COLO829 (cell line): Measurements from ENCODE around the gene CDS1.
"Not testable (repeated sequence)": the region's sequence is repeated elsewhere in the genome, so short reads cannot be mapped to it uniquely, and the experiment has no call there.

ENCODE experiments used
- DNase-seq: peaks from one replicate; pipeline ENCODE4 v3.0.0; 2012; ENCODE audit warnings: low spot score

CDS1 gene

DNA sequence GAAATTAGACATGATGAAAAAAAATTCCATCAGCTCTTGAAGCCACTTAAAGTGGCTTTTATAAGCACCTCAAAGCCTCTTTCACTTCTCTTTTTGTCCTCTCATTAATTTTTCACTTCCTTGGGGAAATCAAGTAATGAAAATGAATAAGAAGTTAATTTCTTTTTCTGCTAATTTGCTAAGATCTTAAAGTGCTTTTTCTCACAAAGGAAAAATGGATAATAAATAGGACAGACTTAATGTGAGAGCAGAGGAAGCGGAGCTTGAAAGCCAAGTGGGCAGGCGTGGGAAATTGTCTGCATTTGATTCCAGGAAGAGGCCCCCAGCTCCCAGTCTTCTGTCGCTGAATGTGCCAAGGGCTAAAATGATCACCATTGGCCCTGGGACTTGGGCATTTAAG is 28.6 kb downstream of the CDS1 start:
- DNase-seq, result no peak

DNA sequence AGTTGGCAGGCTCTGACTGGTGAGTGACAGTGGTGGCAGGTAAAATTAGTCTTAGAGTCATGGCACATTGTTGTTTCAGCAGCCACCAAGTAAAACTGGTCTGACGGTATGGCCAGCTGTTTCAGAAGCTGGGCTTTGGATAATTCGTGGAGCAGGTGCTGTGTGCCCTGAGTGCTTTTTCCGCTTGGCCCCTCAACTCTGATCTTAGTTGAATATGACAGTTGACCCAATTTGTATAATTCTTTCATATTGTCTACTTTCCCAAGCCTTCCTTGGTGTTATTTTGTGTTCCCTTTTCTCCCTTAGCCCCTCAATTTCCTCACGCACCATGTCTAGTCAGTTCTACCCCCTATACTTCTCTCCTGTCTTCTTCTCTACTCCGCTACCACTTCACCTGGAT is 32.0 kb downstream of the CDS1 start:
- no peak for DNase-seq

DNA sequence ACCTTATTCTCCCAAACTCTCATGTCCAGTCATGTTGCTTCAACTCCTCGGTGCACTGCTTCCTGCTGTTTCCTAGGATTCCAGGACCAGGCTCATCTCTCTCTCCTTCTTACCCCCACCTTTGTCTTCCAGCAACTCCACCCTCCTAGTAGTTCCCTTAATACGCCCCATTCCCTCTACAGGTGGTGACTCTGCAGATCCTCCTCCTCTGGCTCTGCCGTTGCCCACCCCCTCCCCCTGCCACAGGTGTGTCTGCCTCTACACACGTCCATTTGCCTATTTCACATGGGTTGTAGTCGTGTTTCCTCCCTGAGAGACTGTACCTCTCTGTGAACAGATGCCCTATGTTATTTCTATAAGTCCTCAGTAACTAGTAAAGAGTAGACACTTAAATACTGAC is 32.4 kb downstream of the CDS1 start:
- no peak for DNase-seq

DNA sequence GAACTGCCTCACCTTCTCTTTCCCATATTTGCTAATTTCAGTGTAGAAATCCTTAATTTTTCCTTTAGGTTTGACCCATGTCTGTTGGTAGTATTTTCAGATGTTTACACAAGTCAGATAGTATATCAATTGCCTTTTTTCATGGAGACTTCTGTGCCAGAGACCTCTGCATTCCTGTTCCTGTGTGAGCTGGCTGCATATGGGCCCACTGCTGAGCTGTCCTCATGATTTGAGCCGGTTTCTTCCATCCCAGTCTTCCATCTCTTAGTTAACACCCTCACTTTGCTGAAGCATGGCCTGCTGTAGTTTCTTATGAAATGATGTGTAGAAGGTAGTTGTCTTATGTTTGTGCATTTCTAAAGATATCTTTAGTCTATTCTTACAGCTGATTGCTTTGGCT is 40.0 kb downstream of the CDS1 start:
- no peak for DNase-seq

DNA sequence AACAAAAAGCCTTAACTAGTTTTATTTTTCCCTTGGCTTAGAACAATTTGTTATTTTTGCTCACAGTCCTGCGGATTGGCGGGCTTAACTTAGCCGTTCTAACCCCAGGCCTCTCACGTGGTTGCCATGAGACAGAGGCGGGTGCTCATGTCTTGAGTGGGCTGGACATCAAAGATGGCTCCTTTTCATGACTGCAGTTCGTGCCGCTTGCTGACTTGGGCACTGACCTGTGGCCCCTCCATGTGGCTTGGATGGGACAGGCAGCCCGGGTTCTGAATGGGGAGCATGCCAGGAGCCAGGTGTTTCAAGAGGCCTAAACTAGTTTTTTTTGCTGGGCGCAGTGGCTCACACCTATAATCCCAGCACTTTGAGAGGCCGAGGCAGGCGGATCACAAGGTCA is 40.7 kb downstream of the CDS1 start:
- no peak for DNase-seq

DNA sequence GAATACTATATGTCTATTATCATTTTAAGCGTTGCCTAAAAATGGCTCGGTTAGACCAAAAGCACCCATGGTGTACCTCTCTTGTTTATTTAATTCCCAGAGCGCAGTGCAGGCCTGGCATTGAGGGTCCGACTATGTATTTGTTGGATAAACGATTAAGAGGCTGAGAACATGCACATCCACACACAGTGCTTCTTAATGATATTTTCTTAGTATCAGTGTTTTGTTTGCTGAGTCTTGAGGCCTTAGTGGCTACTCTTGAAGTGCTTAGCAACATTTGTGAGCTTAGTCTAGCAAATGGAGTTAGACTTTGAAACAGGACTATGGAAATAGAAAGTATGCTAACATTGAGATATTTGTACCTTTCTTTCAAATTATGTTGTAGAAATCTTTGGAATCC is 43.7 kb downstream of the CDS1 start:
- DNase-seq, result no peak

DNA sequence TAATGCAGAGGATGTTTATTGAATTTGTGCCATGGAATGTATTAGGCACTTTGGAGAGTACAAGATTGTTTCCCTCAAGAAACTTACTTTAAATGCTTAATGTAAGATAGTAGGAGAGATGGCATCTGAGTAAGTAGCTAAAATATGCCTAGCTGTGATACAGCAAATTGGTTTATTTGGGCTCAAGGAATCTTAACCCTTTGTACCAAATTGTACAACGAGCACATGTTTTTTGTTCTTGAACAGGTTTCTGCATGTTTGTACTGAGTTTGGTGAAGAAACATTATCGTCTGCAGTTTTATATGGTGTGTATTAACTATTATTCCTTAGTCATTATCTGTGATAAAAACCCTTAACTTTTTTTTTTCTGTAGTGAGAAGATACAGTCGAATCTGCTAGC is 48.6 kb downstream of the CDS1 start:
- no peak for DNase-seq

DNA sequence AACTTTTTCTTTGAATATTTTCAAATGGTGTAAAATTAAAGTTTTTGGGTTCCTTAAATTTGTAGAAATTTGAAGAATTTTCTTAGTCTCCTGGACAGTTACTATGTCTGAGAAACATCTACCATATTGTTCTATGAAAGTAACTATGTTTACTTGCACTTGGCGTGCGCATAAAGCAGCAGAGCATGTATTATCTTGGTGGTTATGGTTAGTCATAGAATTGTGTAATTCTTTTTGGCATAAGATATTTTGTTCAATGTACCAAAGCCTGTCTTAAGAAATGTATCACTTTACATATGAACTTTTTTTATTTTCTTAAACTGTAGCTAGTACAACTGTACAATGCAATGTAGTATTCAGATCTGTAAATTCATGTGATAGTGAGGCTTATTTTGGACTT is 49.2 kb downstream of the CDS1 start:
- DNase-seq, result no peak

DNA sequence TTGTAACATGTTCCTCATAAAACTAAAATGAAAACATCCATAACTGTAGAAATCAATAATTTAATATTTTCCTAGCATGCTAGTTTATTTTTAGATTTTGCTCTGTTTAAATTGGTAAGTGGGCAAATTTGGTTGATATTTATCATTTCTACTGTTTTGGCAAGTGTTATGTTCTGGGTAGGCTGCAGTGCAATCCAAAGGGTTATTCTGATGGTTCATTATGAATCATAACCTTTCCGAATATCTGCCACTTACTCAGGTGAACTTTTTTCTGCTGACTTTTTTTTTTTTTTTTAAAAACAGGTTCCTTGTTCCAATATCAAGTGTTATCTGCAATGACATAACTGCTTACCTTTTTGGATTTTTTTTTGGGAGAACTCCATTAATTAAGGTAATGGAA is 52.0 kb downstream of the CDS1 start:
- DNase-seq, result no peak

DNA sequence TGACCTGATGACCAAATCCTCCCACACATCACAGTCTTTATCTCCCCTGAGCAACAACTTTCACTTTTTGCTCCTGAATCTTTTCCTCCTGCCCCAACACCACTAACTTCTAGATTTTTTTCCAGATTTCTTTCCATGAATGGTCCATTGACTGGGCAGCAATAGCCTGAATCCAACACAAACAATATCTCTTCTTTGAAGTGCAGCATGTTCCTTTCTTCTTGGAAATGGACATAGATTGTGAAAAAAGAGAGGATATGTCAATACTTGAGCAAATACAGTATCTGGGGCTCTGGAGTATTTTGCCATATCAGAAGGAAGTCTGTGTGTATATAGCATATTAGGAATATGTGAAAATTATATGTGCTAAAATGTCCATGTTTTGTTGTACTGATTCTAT is 55.2 kb downstream of the CDS1 start:
- DNase-seq, result peak; percentile 20

DNA sequence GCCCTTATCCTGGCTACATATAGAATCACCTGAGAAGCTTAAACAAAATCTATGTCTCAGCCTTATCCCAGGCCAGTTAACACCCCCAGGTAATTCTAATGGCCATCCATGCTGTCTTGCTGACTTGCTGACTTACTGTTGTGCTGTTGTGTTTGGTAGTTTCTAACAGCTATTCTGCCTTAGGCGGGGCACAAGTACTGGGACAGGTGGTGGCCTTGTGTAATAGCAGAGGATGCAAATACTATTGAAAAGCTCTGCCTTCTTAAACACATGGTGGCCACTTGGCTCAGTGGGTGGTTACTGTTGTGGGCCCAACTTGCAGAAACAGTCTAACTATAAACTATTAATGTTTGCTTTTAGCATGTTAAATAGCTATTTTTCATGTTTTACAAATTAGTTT is 56.2 kb downstream of the CDS1 start:
- no peak for DNase-seq

DNA sequence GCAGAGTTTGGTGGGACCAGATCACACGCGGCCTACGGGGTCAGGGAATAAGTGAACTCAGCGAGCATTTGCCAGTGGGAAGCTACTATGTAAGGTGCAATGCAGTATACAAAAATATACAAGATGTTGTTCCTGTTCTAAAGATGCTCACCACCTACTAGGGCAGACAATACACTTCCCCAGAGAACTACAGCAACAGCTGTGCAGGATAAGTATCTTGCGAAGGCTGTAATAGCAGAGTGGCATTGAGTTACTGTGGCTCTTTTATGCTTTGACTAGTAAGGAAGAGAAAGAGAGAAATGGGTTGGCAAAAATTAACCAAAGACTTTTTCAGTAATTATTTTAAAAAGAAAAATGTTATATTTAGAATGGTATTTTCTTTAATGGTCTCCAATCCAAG is 61.2 kb downstream of the CDS1 start:
- no peak for DNase-seq

DNA sequence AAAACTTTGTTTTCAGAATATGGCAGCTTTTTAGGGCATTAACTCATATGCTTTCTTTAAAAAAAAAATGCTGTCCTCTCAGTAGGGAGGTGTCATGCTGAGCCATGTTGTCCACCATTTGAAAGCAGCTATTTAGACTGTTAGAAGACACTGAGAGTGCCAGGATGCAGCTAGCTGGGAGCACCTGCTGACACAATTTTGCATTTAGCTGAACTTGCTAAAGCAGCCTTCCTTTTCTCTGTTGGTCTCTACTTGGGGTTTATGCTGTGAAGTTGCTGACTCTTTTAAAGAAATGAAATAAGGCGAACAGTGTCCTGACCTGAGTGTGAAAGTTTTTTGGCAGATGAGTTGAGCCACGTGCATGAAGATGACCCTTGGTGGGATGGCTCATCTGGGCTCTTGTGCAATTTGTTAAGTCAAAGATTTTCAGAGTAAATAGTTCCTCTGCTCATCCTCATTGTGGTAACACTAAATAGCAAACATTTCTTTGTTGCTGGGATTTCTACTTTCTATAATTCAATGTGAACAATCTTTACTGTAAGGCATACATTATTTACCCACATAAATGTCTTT is 64.5 kb downstream of the CDS1 start:
- DNase-seq, result no peak

DNA sequence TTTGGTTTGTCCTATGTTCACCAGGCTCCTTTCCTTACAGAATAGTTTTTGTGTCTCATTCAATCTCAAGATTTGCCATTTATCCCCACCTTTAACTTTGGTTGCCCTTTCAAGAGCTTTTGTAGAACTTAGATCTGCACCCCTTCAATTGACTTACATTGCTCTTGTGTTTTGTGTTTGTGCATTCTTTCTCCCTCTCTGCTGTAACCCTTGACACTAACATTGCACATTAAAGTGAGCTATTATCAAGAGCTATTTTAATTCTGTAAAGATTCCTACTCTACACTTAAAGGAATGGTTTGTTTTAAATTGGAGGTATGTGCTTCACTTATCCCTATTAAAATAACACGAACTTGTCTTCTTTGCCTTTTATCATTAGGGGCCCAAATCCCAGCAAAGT is 65.3 kb downstream of the CDS1 start:
- DNase-seq, result no peak

DNA sequence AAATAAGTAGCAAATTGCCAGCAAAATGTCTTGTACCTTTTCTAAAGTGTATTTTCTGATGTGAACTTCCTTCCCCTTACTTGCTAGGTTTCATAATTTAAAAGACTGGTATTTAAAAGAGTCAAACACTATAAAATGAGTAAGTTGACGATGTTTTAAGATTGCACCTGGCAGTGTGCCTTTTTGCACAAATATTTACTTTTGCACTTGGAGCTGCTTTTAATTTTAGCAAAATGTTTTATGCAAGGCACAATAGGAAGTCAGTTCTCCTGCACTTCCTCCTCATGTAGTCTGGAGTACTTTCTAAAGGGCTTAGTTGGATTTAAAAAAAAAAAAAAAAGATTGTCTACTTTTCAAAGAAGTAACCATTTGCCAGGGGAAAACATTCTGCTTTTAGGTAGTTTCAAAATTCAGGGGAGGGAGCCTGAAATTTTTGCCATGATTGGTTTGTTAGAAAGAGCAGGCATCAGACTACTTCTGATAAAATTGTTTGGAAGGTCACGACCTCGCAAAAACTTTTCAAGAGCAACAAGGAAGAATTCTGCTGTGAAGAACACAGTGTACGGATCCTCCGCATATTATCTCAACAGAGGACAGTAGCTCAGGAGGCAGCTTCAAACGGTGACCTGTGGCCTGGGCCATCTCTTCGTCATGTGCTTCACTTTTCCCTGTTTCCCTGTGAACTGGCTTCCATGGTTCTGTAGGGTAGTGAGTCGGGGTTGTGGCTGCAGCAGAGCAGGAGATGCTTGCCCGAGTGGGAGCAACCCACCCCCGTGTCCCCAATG is 66.1 kb downstream of the CDS1 start:
- no peak for DNase-seq

DNA sequence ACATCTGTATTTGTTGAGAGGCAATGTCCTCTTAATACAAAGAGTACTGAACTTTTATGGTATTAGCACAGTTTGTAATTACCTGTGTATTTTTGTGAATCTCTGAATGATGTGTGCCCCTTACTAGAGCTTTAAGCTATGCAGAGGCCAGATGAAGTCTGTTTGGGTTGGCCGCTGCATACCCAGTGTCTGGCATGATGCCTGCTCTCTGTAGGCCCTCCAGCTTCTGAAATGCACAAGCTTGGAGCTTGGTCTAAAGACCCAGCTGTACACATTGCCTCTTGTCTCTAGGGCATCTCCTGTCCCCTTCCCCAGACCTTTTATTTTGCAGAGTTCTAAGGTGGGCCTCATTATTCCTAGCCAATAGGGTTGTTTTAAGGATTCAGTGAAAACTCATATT is 68.6 kb downstream of the CDS1 start:
- DNase-seq, result no peak

DNA sequence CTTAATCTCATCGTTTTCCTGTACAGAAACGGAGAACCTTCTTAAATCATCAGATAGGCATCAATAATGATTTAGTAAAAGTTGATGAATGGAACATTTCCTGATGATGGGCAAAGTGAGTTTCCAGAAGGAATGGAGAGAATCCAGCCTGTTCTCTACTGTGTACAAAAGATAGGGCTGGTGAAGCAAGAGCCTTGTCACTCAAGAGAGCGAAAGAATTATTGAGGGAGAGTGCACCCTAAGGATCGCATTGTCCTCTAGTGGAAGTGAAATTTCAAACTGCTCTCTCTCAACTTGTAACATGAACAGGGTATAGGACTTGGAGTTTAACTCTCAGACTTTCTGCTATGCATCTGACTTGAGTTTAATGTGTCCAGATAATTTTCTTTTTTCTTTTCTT is 69.6 kb downstream of the CDS1 start:
- DNase-seq, result no peak

DNA sequence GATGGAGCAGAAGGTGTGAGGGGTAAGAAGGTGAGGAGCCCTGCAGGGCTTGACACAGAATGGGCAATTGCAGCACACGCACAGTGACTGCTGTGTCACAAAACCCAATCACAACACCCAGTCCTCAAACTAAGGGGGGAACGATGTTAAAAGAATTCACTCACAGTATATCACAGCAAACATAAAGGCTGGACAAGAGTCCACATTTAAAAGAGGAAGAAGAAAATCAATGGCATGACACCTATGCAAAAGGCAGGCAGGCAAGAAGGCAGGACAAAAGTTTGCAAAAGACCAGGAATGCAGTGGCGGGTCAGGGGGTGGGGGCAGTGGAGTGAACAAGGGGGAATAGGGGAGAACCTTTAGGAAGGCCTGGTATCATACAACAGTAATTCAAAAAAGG is 77.7 kb downstream of the CDS1 start:
- DNase-seq, result no peak

DNA sequence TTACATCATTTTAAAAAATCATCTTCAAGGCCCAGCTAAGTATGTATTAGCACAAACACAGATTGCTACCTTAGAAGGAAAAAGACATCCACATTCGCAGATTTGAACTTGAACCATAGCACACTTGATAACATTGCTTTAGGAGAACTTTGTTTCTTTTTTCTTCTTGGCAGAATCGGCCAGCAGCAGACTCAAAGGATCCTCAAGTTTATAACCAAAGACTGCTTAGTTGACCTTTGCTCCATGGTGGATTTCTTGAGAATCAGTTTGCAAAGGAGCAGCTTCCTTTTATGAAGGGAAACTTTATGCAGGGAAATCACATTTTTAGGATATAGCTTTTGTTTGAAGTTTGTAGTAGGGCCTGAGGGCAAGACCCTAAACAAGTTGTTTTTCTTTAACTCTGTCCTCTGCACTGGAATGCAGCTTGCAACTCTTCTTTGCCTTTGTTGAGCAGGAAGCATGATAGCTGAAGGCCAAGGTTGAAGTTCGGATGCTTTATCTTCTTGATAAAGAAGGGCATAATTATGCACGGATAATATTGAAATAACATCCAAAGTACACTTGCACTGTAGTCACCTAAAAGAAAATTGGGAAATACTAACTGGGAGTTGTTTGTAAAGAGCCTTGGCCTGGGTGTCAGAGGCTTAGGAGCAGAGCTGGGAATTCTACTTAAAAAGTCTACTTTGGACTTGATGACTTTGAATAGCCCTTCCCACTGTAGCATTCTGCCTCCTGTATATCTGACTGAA is 78.4 kb downstream of the CDS1 start:
- DNase-seq, result no peak

DNA sequence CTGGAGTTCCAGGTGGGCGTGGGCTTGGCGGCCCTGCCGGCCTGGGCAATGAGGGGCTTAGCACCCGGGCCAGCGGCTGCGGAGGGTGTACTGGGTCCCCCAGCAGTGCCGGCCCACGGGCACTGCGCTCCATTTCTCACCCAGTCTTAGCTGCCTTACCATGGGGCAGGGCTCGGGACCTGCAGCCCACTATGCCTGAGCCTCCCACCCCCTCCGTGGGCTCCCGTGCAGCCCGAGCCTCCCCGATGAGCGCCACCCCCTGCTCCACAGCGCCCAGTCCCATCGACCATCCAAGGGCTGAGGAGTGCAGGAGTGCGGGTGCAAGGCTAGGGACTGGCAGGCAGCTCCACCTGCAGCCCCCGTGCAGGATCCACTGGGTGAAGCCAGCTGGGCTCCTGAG is 81.8 kb downstream of the CDS1 start:
- DNase-seq, result not testable (repeated sequence)

DNA sequence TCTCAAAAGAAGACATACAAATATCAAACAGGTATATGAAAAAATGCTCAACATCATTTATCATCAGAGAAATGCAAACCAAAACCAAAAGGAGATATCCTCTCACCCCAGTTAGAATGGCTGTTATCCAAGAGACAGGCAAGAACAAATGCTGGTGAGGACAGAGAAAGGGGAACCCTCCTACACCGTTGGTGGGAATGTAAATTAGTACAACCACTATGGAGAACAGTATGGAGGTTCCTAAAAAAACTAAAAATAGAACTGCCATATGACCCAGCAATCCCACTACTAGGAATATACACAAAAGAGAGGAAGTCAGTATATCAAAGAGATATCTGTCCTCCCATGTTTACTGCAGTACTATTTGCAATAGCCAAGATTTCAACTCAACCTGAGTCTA is 83.5 kb downstream of the CDS1 start:
- no peak for DNase-seq

DNA sequence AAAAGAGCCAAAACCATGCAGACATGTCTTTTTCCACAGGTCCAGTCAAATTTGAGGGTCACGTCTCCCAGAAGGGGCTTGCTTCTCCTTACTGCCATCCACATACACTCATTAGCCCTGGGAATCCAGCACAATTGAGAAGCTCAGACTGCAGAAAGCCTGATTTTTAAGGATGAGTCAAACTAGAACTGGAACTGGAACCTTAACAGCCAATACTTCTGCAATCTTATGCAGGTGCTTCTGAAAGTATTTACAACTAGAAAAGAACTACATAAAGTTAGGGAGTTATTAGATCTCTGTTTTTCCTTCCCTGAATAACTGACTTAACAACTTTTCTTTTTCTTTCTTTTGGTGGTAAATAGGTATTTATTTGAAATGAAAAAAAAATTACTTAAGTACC is 86.3 kb downstream of the CDS1 start:
- DNase-seq, result no peak

DNA sequence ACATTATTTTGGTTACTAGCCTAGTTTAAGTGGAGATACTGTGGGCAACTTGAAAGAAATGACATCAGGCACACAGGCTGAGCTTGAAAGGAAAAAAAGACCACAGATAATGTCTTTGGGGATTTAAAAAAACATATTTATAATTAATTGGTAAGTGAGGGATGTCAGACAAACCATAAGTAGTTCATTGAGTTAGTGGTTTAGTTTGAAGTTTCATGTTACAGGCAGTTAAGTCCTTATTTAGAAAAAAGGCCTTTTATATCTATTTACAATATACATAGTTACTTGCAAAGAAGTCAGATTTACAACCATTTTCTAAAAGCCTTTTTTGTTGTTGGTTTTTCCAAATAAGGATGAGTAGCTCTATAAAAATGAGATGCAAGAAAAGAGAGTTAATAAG is 89.2 kb downstream of the CDS1 start:
- peak; percentile 71 for DNase-seq
